Medulla oblongata (tissue), 1 donor: ENCODE measurements around the gene GCN1.

ENCODE experiments used
- DNase-seq: peaks from one replicate; pipeline ENCODE4 v3.0.0-alpha.2; 2015; ENCODE audit errors: extremely low spot score

The GCN1 gene

GRCh38 chr12:120116792-120117651, 77.5 kb downstream of the GCN1 start:
- DNase-seq, result peak; percentile 91

- no peak for DNase-seq
Measured at GRCh38 chr12:120116441-120116791, 78.1 kb downstream of the GCN1 start, which contains the start of gene RAB35. Gene RAB35 (minus strand): TSS chr12:120116753. CDS start chr12:120116650, 103 bp downstream.

DNA sequence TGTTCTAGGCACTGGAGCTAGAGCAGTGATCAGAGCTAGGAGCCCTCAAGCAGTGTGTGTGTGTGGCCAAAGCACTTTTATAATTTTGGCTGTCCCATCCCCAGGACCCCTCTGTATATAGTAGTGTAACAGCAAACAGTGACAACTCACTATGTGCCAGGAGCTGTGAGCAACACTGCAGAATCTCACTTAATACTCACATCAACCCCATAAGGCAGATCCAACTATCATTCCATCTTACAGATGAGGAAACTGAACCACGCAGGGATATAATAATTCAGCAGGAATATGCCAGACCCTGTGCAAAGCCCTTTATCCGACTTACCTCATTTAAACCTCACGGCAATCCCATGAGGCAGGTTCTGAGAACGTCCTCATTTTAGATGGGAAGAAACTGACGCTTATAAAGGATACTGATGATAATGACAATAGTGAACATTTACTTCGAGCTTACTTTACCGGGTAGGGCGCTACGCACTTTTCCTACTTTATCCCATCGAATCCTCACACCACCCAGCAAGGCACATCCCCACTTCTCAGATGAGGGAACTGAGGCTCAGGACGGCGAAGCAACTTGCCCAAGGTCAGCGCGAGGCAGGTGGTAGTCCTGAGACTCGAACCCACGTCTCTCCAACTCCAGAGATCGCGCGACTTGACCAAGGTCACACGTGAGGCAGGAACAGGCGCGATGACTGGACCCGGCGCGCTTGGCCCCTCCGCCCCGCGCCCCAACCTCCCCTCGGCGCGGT, 78.6 kb downstream of the GCN1 start:
- no peak for DNase-seq

DNA sequence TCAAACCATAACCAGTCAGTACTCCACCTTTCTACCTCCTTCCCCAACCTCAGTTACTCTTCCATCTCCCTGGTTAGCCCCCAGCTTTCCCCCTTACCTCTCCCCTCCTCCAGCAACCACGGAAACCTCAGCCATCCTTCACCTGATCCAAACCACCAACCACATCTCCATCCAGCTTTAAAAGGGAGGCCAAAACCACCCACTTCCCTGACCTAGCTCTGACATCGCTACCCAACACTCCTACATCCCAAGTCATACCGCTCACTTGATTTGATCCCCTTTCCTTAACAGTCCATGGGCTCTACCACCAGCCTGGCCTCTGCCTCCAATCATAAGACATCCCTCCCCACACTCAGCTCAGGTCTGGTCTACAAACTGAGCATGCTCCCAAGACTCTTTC, 79.4 kb downstream of the GCN1 start:
- no peak for DNase-seq

GRCh38 chr12:120110550-120111501, 83.7 kb downstream of the GCN1 start:
- DNase-seq, result peak; percentile 78

DNA sequence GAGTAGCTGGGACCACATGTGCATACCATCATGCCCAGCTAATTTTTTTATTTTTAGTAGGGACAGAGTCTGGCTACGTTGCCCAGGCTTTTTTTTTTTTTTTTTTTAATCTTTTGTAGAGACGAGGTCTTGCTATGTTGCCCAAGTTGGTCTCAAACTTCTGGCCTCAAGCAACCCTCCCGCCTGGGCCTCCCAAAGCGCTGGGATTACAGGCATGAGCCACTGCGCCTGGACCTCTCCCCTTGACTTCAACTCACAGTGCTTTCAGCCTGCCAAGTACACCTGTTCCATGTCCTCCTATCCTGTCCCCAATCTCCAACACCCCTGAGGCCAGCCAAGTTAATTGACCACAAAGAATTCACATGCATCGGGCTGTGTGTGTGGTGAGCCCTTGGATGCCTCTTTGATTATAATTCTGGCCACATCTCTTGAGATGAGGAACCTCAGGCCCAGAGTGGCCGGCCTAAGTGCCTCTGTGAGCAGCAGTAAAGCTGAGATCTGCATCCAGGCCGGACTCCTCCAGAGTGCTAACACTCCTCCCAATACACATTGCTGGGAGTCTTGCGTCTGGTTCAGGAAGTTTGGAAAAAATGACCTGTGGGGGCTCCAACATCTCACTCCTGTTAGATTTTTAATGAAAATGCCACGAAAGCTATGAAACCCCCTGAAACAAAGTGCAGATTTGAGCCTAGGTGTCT, 84.8 kb downstream of the GCN1 start:
- no peak for DNase-seq

- no peak for DNase-seq
Measured at GRCh38 chr12:120106151-120106550, 88.4 kb downstream of the GCN1 start.

- no peak for DNase-seq
Measured at GRCh38 chr12:120103371-120103770, 91.1 kb downstream of the GCN1 start.

DNA sequence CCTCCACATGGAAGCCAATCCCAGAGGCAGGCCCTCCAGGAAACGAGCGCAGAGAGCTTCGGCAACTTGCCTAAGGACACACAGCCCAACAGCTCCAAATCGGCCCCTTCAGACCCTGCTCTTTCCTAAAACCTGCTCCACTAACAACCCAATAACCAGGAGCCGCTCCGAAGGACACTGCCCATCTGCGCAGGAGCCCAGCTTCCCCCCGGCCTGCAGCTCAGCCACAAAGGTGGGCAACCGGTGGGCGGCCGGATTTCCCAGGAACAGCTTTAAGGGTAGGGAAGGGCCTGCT, 91.5 kb downstream of the GCN1 start:
- no peak for DNase-seq

GRCh38 chr12:120102189-120103043, 92.1 kb downstream of the GCN1 start:
- no peak for DNase-seq

DNA sequence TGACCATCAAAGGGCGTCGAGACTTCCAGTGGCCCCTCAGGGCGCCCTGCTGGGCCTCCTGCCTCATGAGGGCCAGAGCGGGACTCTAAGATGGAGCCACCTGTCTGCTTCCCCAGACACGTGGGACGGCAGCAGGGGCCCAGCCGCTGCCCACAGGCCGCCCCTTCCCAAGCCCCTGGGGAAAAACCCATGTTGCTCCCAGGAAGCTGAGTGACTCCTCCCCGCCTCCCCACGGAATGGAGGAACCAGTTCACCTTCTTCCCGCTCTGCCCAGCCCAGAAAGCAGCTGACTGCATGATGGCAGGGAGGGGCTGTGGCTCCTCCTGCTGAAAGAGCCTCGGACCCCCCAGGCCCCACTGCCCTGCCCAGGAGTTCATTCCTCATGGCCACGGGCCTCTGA, 92.9 kb downstream of the GCN1 start:
- DNase-seq, result no peak

GRCh38 chr12:120101182-120101581, 93.3 kb downstream of the GCN1 start:
- DNase-seq, result no peak

DNA sequence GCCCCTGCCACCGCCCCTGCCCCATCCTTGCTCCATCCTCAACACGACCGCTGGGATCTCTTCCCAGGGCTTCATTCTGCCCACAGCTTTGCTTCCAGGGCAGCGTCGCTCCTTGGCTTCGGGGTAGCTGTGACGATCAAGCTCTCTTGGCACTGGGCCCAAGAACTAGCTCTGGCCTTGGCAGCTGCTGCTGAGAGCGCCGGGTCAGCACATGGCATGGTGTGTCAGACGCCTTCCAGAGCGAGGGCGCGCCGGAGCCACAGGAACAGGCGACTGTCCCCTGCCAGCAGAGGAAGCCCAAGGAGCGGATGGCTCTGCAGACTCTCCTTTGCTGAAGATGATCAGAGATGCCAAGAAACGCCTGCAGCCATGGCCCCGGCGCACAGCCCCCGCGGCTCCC, 93.9 kb downstream of the GCN1 start:
- DNase-seq, result peak; percentile 93

- no peak for DNase-seq
Measured at GRCh38 chr12:120099738-120100137, 94.8 kb downstream of the GCN1 start.

DNA sequence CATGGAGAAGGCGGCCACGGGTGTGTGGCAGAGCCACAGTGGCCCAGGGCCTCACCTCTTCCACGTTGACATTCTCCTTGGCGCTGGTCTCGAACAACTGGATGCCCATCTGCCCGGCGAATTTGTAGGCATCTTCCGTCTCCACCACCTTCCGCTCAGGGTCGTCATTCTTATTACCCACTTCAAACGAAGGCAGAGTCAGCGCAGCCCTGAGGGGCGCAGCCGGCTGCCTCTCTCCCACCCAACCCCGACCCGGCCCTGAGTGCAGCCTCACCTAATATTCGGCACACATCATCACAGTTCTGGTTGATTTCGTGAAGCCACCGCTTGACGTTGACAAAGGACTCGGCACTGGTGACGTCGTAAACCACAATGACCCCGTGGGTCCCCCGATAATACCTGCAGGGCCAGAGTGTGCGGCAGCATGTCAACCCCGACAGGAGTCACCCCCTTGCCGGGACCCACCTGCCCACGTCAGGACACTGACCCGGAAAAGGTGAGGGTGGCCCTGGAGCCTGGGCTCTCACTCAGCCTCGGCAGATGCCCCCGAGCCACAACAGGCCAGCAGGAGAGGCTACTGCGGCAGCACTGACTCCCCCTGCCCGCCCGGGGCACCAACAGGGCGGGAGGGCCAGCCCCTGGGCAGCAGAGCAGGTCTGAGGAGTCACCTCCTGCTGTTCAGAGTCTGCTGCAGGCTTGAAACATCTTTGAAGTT, 95.6 kb downstream of the GCN1 start:
- DNase-seq, result no peak

GRCh38 chr12:120096671-120097202, 97.8 kb downstream of the GCN1 start:
- DNase-seq, result no peak

DNA sequence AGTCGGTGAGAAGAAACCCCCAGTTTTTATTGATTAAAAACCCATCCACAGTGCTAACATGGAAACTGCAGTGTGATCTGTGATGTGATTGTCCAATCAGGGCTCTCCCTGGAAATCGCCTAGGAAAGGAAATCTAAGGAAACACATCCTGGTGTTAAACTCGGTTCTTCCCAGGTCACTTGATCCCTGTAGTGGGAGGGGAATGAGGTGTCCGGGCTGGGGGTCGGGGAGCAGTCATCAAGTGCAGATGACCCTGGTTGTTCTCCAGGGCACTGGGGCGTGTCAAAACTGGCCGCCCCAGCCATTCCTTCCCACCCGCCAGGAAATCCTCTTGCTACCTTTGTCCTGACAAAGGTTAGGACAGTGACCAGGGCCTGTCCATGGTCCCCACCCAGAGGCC, 98.8 kb downstream of the GCN1 start:
- DNase-seq, result no peak

DNA sequence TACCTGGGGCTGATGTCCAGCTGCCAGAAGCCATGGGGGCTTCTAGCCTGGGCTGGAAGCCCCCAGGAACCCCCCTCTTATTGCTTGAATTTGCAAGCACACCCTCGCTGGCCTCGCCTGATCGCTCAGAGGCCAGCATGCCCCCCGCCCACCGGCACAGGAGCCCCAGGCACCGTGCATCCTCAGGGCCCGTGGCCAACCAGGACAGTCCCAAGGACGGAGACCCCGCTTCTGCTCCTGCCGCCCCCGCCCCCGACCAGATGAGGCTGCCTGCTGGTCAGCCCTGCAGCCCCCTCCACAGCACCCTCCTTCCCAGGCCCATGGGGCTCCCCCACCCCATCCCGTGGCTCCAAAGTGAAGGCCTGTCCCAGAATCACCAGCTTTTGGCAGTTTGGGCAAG, 99.2 kb downstream of the GCN1 start:
- DNase-seq, result no peak

- DNase-seq, result peak; percentile 56
Measured at GRCh38 chr12:120094485-120094884, 100.0 kb downstream of the GCN1 start.
